Smooth muscle cell (in vitro differentiated cells): ENCODE results near the gene ZNF8. TPM values are rescaled to one million over a fixed set of nuclear protein-coding genes. Genes with fewer than 3 reads are reported as not detected.
"Not testable (repeated sequence)": the region's sequence is repeated elsewhere in the genome, so short reads cannot be mapped to it uniquely, and the experiment has no call there.

Source experiments
- DNase-seq: peaks from one replicate; lab custom pipeline; 2025; ENCODE audit not compliant: unreplicated experiment; lab: John Stamatoyannopoulos, UW
- H2AFZ ChIP-seq: fragments of 200-600 bp; sonication (generic); 2 replicates; pipeline ENCODE4 v1.6.0; 2016; ENCODE audit warnings: antibody characterized with exemption, low read depth, mild to moderate bottlenecking
- H3F3A ChIP-seq: fragments of 200-600 bp; sonication (generic); 2 replicates; pipeline ENCODE4 v1.6.0; 2017; ENCODE audit warnings: antibody characterized with exemption, low read depth
- H3K27ac ChIP-seq: fragments of 200-600 bp; sonication (generic); 2 replicates; pipeline ENCODE4 v1.5.1; 2016; ENCODE audit warnings: low read depth, mild to moderate bottlenecking
- H3K27me3 ChIP-seq: fragments of 200-600 bp; sonication (generic); 2 replicates; pipeline ENCODE4 v1.6.1; 2016; ENCODE audit warnings: low read depth, mild to moderate bottlenecking
- H3K36me3 ChIP-seq: fragments of 200-600 bp; sonication (generic); 2 replicates; pipeline ENCODE4 v1.5.1; 2016; ENCODE audit warnings: low read depth
- H3K4me1 ChIP-seq: fragments of 200-600 bp; sonication (generic); 2 replicates; pipeline ENCODE4 v1.5.1; 2016; ENCODE audit warnings: low read depth
- H3K4me2 ChIP-seq: fragments of 200-600 bp; sonication (generic); 2 replicates; pipeline ENCODE4 v1.6.0; 2016; ENCODE audit warnings: mild to moderate bottlenecking
- H3K4me3 ChIP-seq: fragments of 200-600 bp; sonication (generic); 2 replicates; pipeline ENCODE4 v1.5.1; 2016; ENCODE audit warnings: mild to moderate bottlenecking
- H3K79me2 ChIP-seq: fragments of 200-600 bp; sonication (generic); 2 replicates; pipeline ENCODE4 v1.6.0; 2016; ENCODE audit warnings: low read depth, mild to moderate bottlenecking
- H3K9ac ChIP-seq: fragments of 200-600 bp; sonication (generic); 2 replicates; pipeline ENCODE4 v1.6.0; 2016; ENCODE audit warnings: low read depth
- H3K9me3 ChIP-seq: fragments of 200-600 bp; sonication (generic); replicated peaks from 2 replicates; pipeline ENCODE4 v1.5.1; 2016; ENCODE audit warnings: low read depth
- H4K20me1 ChIP-seq: fragments of 200-600 bp; sonication (generic); 2 replicates; pipeline ENCODE4 v1.6.0; 2016; ENCODE audit warnings: low read depth
- CTCF ChIP-seq: fragments of 200-600 bp; sonication (generic); IDR thresholded peaks from 2 replicates; pipeline ENCODE4 v1.5.1; 2017; ENCODE audit warnings: borderline replicate concordance, mild to moderate bottlenecking, antibody characterized with exemption; ENCODE audit not compliant: insufficient read depth, poor library complexity, severe bottlenecking
- WGBS: methylation state at CpG from one replicate; pipeline ENCODE4 v1.1.7; 2016; ENCODE audit warnings: low lambda C conversion rate; 5-methylcytosine and 5-hydroxymethylcytosine counted together
- polyA plus RNA-seq: library from polyadenylated mRNA; unstranded; fragments of >200 nt; fragmentation: Nextera tagmentation; extraction: Ambion mirVana; gene quantifications from 2 replicates; pipeline ENCODE4 v1.2.1, GENCODE V29; 2016
- total RNA-seq: library from RNA; depleted of rRNA; stranded (reverse); fragments of >200 nt; gene quantifications from 2 replicates; pipeline ENCODE4 v1.2.3, GENCODE V29; 2014

ZNF8 gene
- total and polyA plus RNA-seq, 2 experiments from 2014 or later, result 1.1 to 7.8 TPM

DNA sequence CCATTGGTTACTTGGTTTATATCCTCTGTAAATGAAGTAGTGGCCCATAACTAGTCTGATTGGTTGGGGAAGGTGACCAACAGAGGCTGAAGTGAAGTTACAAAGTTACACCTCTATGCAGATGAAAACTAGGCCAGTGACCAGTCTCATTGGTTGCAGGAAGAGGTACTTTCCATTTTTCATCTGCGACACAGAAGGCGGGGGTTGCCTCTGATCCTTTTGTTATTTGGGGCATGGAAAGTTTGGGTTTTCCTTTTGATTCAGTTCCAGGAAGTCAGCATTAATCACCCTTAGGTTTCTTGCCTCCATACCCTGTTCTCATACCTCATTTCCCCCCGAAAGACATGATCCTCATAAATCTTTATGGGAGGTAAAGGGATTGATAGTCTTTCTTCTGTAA lies 29.9 kb upstream of the ZNF8 start:
- no peak overlapping the region for H3K9ac ChIP-seq
- H3K4me3 ChIP-seq, result peak overlapping the region; percentile 2
- H3K4me1 ChIP-seq, result no peaks in the 10 kb centered on the region
- no peak for DNase-seq
- H3K27ac ChIP-seq, result no peak overlapping the region
- H3K4me2 ChIP-seq, result no peak overlapping the region
- TF ChIP-seq CTCF, result no peak
- H3K27me3 ChIP-seq, result no peaks in the 10 kb centered on the region
- H3K36me3 ChIP-seq, result peaks cover 96% of the 10 kb centered on the region
- peaks cover 3% of the 10 kb centered on the region for H3F3A ChIP-seq
- WGBS, result 95% methylated on average over 3 of the region's 3 CpGs
- H3K79me2 ChIP-seq, result no peaks in the 10 kb centered on the region
- no peaks in the 10 kb centered on the region for H4K20me1 ChIP-seq
- peaks cover 67% of the 10 kb centered on the region for H3K9me3 ChIP-seq
- no peak overlapping the region for H2AFZ ChIP-seq

GRCh38 chr19:58252102-58252685 lies 26.6 kb upstream of the ZNF8 start:
- WGBS, result 97% methylated on average over 2 of the region's 2 CpGs

GRCh38 chr19:58258259-58258658 lies 20.5 kb upstream of the ZNF8 start:
- peaks cover 89% of the 10 kb centered on the region for H3K9me3 ChIP-seq
- not testable (repeated sequence) for H3K4me3 ChIP-seq, H3K27me3 ChIP-seq, H3K9ac ChIP-seq, H3K79me2 ChIP-seq, H3K27ac ChIP-seq, H3K4me2 ChIP-seq, H2AFZ ChIP-seq, H3K4me1 ChIP-seq, DNase-seq, H4K20me1 ChIP-seq
- peaks cover 85% of the 10 kb centered on the region for H3K36me3 ChIP-seq
- peaks cover 20% of the 10 kb centered on the region for H3F3A ChIP-seq
- 100% methylated on average over 2 of the region's 4 CpGs for WGBS

More at GRCh38 chr19:58252102-58252685, 26.6 kb upstream of the ZNF8 start:
- no peaks in the 10 kb centered on the region for H3K27me3 ChIP-seq
- no peaks in the 10 kb centered on the region for H3K79me2 ChIP-seq
- no peak overlapping the region for H3K9ac ChIP-seq
- H3K4me3 ChIP-seq, result no peak overlapping the region
- no peaks in the 10 kb centered on the region for H4K20me1 ChIP-seq
- H3F3A ChIP-seq, result peaks cover 3% of the 10 kb centered on the region
- peaks cover 91% of the 10 kb centered on the region for H3K9me3 ChIP-seq
- no peak for TF ChIP-seq CTCF
- peaks cover 87% of the 10 kb centered on the region for H3K36me3 ChIP-seq
- H3K27ac ChIP-seq, result no peak overlapping the region
- DNase-seq, result no peak
- no peak overlapping the region for H2AFZ ChIP-seq
- H3K4me1 ChIP-seq, result no peaks in the 10 kb centered on the region
- H3K4me2 ChIP-seq, result no peak overlapping the region

DNA sequence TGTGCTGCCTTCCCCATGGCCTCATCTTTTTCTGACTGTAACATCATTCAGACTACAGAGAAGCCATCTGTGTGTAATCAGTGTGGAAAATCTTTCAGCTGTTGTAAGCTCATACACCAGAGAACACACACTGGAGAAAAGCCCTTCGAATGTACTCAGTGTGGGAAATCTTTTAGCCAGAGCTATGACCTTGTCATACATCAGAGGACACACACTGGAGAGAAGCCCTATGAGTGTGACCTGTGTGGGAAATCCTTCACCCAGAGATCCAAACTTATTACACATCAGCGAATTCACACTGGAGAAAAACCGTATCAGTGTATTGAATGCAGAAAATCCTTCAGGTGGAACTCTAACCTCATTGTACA lies 17.2 kb upstream of the ZNF8 start:
- Histone ChIP-seq H2AFZ (no peak overlapping the region), H3F3A (peaks cover 20% of the 10 kb centered on the region), H3K9ac (no peak overlapping the region), H3K4me3 (no peak overlapping the region), H3K27me3 (no peaks in the 10 kb centered on the region), H3K4me1 (no peaks in the 10 kb centered on the region), H3K79me2 (no peaks in the 10 kb centered on the region), H3K9me3 (peaks cover 87% of the 10 kb centered on the region), H3K4me2 (no peak overlapping the region), H3K27ac (no peak overlapping the region), H4K20me1 (no peaks in the 10 kb centered on the region), H3K36me3 (peaks cover 70% of the 10 kb centered on the region)
- no peak for TF ChIP-seq CTCF
- 98% methylated on average over 3 of the region's 3 CpGs for WGBS
- no peak for DNase-seq
